HepG2 (cell line): ENCODE results near the gene GGA1. TPM values are rescaled to one million over a fixed set of nuclear protein-coding genes. Genes with fewer than 3 reads are reported as not detected.

Experiments
- GLMP ChIP-seq: sonication (generic); formaldehyde crosslinking; IDR thresholded peaks from 2 replicates; pipeline ENCODE4 v1.9.0; 2021; ENCODE audit warnings: missing genetic modification reagents, mild to moderate bottlenecking, borderline replicate concordance
- HOXA3 ChIP-seq: sonication (generic); formaldehyde crosslinking; IDR thresholded peaks from 2 replicates; pipeline ENCODE4 v1.5.0; 2020; ENCODE audit warnings: missing genetic modification reagents
- MAX ChIP-seq: IDR thresholded peaks from 2 replicates; pipeline ENCODE4 v1.6.1; 2012; ENCODE audit warnings: inconsistent platforms
- MXD1 ChIP-seq: sonication (generic); formaldehyde crosslinking; IDR thresholded peaks from 2 replicates; pipeline ENCODE4 v1.4.0; 2020; ENCODE audit warnings: mild to moderate bottlenecking, missing genetic modification reagents
- NFIC ChIP-seq: IDR thresholded peaks from 2 replicates; pipeline ENCODE4 v1.6.1; 2012; ENCODE audit warnings: mild to moderate bottlenecking, low read length, inconsistent platforms
- NKX3-1 ChIP-seq: sonication (generic); formaldehyde crosslinking; IDR thresholded peaks from 2 replicates; pipeline ENCODE4 v1.5.0; 2020; ENCODE audit warnings: missing genetic modification reagents
- PBX2 ChIP-seq: IDR thresholded peaks from 2 replicates; pipeline ENCODE4 v1.6.1; 2016; ENCODE audit warnings: control low read depth
- RXRA ChIP-seq: sonication (generic); formaldehyde crosslinking; IDR thresholded peaks from 2 replicates; pipeline ENCODE4 v1.5.1; 2020; ENCODE audit warnings: missing genetic modification reagents
- SIN3B ChIP-seq: fragments of 150-350 bp; IDR thresholded peaks from 2 replicates; pipeline ENCODE4 v1.6.1; 2014; ENCODE audit warnings: low read length
- SRSF4 ChIP-seq: fragments of 200-400 bp; formaldehyde crosslinking; IDR thresholded peaks from one replicate; pipeline ENCODE4 v1.6.1; 2018; ENCODE audit warnings: mild to moderate bottlenecking, low read depth, low read length, moderate library complexity; ENCODE audit not compliant: poor library complexity, severe bottlenecking
- SUZ12 ChIP-seq: fragments of 150-350 bp; IDR thresholded peaks from 2 replicates; pipeline ENCODE4 v1.6.1; 2014; ENCODE audit warnings: low read depth, low read length
- TP53 ChIP-seq: sonication (generic); formaldehyde crosslinking; conservative IDR thresholded peaks from 2 replicates; pipeline ENCODE4 v1.4.0; 2020; ENCODE audit warnings: missing genetic modification reagents
- YEATS4 ChIP-seq: sonication (generic); formaldehyde crosslinking; IDR thresholded peaks from 2 replicates; pipeline ENCODE4 v1.4.0; 2020; ENCODE audit warnings: missing genetic modification reagents, borderline replicate concordance
- ZBTB38 ChIP-seq: sonication (generic); formaldehyde crosslinking; IDR thresholded peaks from 2 replicates; pipeline ENCODE4 v1.5.1; 2020; ENCODE audit warnings: mild to moderate bottlenecking, missing genetic modification reagents
- ZFP41 ChIP-seq: sonication (generic); formaldehyde crosslinking; IDR thresholded peaks from 2 replicates; pipeline ENCODE4 v1.4.0; 2020; ENCODE audit warnings: mild to moderate bottlenecking, missing genetic modification reagents, borderline replicate concordance
- ZNF136 ChIP-seq: sonication (generic); formaldehyde crosslinking; IDR thresholded peaks from 2 replicates; pipeline ENCODE4 v1.8.1; 2022; ENCODE audit warnings: low read depth, mild to moderate bottlenecking, moderate library complexity, missing genetic modification reagents
- ZNF251 ChIP-seq: sonication (generic); formaldehyde crosslinking; IDR thresholded peaks from 2 replicates; pipeline ENCODE4 v1.9.0; 2021; ENCODE audit warnings: mild to moderate bottlenecking, missing genetic modification reagents
- ZNF274 ChIP-seq: sonication (generic); formaldehyde crosslinking; IDR thresholded peaks from 2 replicates; pipeline ENCODE4 v1.5.1; 2020; ENCODE audit warnings: mild to moderate bottlenecking, missing genetic modification reagents
- ZNF414 ChIP-seq: sonication (generic); formaldehyde crosslinking; IDR thresholded peaks from 2 replicates; pipeline ENCODE4 v1.5.0; 2020; ENCODE audit warnings: missing genetic modification reagents
- ZNF691 ChIP-seq: sonication (generic); formaldehyde crosslinking; IDR thresholded peaks from 2 replicates; pipeline ENCODE4 v1.4.0; 2020; ENCODE audit warnings: missing genetic modification reagents, low read depth, mild to moderate bottlenecking, borderline replicate concordance
- ZNF784 ChIP-seq: sonication (generic); formaldehyde crosslinking; IDR thresholded peaks from 2 replicates; pipeline ENCODE4 v1.5.1; 2020; ENCODE audit warnings: missing genetic modification reagents, mild to moderate bottlenecking, borderline replicate concordance
- ZNF800 ChIP-seq: sonication (generic); formaldehyde crosslinking; IDR thresholded peaks from 2 replicates; pipeline ENCODE4 v1.4.0; 2020; ENCODE audit warnings: missing genetic modification reagents
- ZNF891 ChIP-seq: sonication (generic); formaldehyde crosslinking; IDR thresholded peaks from 2 replicates; pipeline ENCODE4 v1.5.0; 2020; ENCODE audit warnings: mild to moderate bottlenecking, missing genetic modification reagents
- polyA plus RNA-seq, 8 experiments: library from polyadenylated mRNA; depleted of rRNA in 3 of 8; stranded (reverse) in 7 of 8; unstranded in 1 of 8; fragments of >200 nt; fragmentation: Illumina TruSeq in 4 of 8; extraction: Trizol in 4 of 8; gene quantifications; 2 replicates each; pipeline versions ENCODE4 v1.2.1 to v1.2.3, GENCODE V29; 2011 to 2016; ENCODE audit warnings: low read depth in 4 of 8, missing spikeins in 1 of 8, mixed read lengths in 1 of 8; ENCODE audit not compliant: insufficient read depth in 1 of 8
- total RNA-seq, 5 experiments: library from RNA; depleted of rRNA; stranded (reverse); fragments of >200 nt; fragmentation: Illumina TruSeq; extraction: Trizol; gene quantifications; 2 replicates each; pipeline ENCODE4 v1.2.3, GENCODE V29; 2016; ENCODE audit warnings: low read depth in 1 of 5

Gene GGA1
- total and polyA plus RNA-seq, 2 of the 13 experiments (the other 11 are each of a cell fraction or from before 2014, with no cell fraction given), result 29.1 to 87.2 TPM

- TF ChIP-seq SRSF4 (no peak), ZNF800 (no peak), YEATS4 (no peak), ZBTB38 (CRISPR knock-in tag) (no peak; the same call in 1 of the 2 replicates), TP53 (CRISPR knock-in tag) (no peak), ZNF136 (CRISPR knock-in tag) (no peak), ZNF691 (no peak), HOXA3 (peak; percentile 53; the same call in 1 of the 2 replicates), ZNF414 (CRISPR knock-in tag) (0 out of 2 replicates have a peak, but pooled peaks have one; percentile 26), ZNF251 (CRISPR knock-in tag) (no peak), ZNF274 (CRISPR knock-in tag) (no peak), GLMP (CRISPR knock-in tag) (no peak), PBX2 (CRISPR knock-in tag) (no peak), NKX3-1 (CRISPR knock-in tag) (no peak), ZNF784 (no peak; the same call in 1 of the 2 replicates), SIN3B (no peak), MXD1 (CRISPR knock-in tag) (no peak; the same call in 1 of the 2 replicates), RXRA (CRISPR knock-in tag) (0 out of 2 replicates have a peak, but pooled peaks have one; percentile 27), SUZ12 (no peak), ZFP41 (CRISPR knock-in tag) (no peak), NFIC (no peak), ZNF891 (CRISPR knock-in tag) (peak; percentile 33; the same call in 1 of the 2 replicates), MAX (peak; percentile 59)
These were observed 48.6 kb upstream of the GGA1 start, which contains the start of gene CDC42EP1 (continued) for GRCh38 chr22:37559901-37560607.
